Liver (tissue), 3 donors: ENCODE data around the gene PLPP4.

ENCODE experiments used
- EGR1 ChIP-seq, 2 donors: IDR thresholded peaks; 2 replicates each; pipeline ENCODE4 v1.6.1; 2016 to 2018; ENCODE audit warnings: antibody characterized with exemption in 2 of 2, low read depth in 2 of 2
- JUND ChIP-seq, 2 donors: IDR thresholded peaks; 2 replicates each; pipeline ENCODE4 v1.6.1; 2016; ENCODE audit warnings: antibody characterized with exemption in 2 of 2
- YY1 ChIP-seq: IDR thresholded peaks from 2 replicates; pipeline ENCODE4 v1.6.1; 2016; ENCODE audit warnings: antibody characterized with exemption, mild to moderate bottlenecking
- TF ChIP-seq, protein P1 (sequence below): fragments of 150-350 bp; IDR thresholded peaks from 2 replicates; pipeline ENCODE4 v1.5.1; 2017; ENCODE audit warnings: improper control_type of control experiment, low read depth, low read length; ENCODE audit not compliant: missing input control
- TF ChIP-seq, protein P2 (sequence below): IDR thresholded peaks from 2 replicates; pipeline ENCODE4 v1.6.1; 2016; ENCODE audit warnings: antibody characterized with exemption, mild to moderate bottlenecking
- TF ChIP-seq, protein P3 (sequence below): IDR thresholded peaks from 2 replicates; pipeline ENCODE4 v1.6.1; 2016; ENCODE audit warnings: antibody characterized with exemption
- donor health status: healthy.
- donor health status: healthy.

DNA sequence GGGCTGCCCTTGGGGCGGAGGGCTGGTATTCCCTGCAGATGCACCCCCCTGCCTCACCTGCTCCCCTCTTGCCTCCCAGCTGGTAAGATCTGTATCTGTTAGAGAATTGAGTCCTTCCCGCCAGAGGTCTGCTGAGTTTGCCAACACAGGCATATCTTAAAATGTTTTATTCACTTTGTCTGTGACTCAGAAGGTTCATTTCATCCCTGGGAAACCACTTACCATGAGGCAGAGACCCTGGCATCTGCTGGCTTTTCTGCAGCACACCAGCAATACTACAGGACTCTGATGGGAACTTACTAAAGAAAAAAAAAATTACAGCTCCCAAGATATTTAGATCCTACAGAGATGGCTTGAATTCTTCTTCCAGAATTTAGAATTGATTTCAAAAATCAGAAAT is 131.3 kb downstream of the PLPP4 start:
- TF ChIP-seq, protein P1, sequence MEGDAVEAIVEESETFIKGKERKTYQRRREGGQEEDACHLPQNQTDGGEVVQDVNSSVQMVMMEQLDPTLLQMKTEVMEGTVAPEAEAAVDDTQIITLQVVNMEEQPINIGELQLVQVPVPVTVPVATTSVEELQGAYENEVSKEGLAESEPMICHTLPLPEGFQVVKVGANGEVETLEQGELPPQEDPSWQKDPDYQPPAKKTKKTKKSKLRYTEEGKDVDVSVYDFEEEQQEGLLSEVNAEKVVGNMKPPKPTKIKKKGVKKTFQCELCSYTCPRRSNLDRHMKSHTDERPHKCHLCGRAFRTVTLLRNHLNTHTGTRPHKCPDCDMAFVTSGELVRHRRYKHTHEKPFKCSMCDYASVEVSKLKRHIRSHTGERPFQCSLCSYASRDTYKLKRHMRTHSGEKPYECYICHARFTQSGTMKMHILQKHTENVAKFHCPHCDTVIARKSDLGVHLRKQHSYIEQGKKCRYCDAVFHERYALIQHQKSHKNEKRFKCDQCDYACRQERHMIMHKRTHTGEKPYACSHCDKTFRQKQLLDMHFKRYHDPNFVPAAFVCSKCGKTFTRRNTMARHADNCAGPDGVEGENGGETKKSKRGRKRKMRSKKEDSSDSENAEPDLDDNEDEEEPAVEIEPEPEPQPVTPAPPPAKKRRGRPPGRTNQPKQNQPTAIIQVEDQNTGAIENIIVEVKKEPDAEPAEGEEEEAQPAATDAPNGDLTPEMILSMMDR: no peak
- TF ChIP-seq, protein P2, sequence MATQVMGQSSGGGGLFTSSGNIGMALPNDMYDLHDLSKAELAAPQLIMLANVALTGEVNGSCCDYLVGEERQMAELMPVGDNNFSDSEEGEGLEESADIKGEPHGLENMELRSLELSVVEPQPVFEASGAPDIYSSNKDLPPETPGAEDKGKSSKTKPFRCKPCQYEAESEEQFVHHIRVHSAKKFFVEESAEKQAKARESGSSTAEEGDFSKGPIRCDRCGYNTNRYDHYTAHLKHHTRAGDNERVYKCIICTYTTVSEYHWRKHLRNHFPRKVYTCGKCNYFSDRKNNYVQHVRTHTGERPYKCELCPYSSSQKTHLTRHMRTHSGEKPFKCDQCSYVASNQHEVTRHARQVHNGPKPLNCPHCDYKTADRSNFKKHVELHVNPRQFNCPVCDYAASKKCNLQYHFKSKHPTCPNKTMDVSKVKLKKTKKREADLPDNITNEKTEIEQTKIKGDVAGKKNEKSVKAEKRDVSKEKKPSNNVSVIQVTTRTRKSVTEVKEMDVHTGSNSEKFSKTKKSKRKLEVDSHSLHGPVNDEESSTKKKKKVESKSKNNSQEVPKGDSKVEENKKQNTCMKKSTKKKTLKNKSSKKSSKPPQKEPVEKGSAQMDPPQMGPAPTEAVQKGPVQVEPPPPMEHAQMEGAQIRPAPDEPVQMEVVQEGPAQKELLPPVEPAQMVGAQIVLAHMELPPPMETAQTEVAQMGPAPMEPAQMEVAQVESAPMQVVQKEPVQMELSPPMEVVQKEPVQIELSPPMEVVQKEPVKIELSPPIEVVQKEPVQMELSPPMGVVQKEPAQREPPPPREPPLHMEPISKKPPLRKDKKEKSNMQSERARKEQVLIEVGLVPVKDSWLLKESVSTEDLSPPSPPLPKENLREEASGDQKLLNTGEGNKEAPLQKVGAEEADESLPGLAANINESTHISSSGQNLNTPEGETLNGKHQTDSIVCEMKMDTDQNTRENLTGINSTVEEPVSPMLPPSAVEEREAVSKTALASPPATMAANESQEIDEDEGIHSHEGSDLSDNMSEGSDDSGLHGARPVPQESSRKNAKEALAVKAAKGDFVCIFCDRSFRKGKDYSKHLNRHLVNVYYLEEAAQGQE: no peak
- TF ChIP-seq YY1 (no peak), EGR1 (IDR thresholded peaks at IDR 0.05; ENCODE audit: low read depth in 2 of 2) (no peak), JUND (IDR thresholded peaks at IDR 0.05) (no peak)
- TF ChIP-seq, protein P3, sequence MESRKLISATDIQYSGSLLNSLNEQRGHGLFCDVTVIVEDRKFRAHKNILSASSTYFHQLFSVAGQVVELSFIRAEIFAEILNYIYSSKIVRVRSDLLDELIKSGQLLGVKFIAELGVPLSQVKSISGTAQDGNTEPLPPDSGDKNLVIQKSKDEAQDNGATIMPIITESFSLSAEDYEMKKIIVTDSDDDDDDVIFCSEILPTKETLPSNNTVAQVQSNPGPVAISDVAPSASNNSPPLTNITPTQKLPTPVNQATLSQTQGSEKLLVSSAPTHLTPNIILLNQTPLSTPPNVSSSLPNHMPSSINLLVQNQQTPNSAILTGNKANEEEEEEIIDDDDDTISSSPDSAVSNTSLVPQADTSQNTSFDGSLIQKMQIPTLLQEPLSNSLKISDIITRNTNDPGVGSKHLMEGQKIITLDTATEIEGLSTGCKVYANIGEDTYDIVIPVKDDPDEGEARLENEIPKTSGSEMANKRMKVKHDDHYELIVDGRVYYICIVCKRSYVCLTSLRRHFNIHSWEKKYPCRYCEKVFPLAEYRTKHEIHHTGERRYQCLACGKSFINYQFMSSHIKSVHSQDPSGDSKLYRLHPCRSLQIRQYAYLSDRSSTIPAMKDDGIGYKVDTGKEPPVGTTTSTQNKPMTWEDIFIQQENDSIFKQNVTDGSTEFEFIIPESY: no peak
